ENCODE data around the gene CCM2L.
A peak's percentile ranks its signal among the peaks of the same experiment; 100 is the strongest.

CCM2L gene
- 0 reads per million in 2 donors for total RNA-seq

- no peak for DNase-seq
These were observed at the start of gene CCM2L for GRCh38 chr20:32010101-32010500. TSS of gene CCM2L (plus strand) at chr20:32010438. CDS start at chr20:32010455, 17 bp downstream.

DNA sequence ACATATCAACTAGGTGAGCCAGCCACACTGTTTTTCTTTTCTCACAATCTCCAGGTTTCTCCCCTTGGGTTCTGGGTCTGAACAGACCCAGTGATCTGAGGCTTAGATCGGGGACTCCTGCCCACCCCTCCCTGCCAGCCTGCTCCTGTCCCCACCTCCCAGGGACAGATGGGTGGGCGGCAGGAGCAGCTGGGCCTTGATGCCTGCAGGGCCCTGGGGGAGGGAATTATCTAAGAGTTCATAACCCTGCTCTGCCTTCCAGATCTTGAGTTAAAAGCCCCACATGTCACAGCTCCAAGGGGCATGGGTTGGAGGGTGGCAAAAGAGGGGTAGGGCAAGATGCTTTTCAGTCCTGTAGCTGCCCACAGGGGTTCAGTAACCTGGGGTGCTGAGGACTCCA, 47.5 kb upstream of the CCM2L start:
- DNase-seq: no peak

DNA sequence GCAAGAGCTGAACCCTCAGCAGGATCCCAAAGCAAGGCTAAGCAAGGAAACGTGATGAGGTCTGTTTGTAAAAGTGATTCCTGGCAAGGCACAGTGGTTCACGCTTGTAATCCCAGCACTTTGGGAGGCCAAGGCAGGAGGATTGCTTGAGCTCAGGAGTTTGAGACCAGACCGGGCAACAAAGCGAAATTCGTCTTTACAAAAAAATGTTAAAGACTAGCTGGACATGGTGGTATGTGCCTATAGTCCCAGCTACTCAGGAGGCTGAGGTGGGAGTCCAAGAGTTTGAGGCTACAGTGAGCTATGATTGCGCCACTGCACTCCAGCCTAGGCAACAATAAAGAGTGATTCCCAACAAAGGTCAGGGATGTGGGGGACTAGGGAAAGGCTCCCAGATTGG, 46.3 kb upstream of the CCM2L start:
- DNase-seq: no peak

- DNase-seq: no peak
These were observed 43.1 kb upstream of the CCM2L start for GRCh38 chr20:31966991-31967655.

DNA sequence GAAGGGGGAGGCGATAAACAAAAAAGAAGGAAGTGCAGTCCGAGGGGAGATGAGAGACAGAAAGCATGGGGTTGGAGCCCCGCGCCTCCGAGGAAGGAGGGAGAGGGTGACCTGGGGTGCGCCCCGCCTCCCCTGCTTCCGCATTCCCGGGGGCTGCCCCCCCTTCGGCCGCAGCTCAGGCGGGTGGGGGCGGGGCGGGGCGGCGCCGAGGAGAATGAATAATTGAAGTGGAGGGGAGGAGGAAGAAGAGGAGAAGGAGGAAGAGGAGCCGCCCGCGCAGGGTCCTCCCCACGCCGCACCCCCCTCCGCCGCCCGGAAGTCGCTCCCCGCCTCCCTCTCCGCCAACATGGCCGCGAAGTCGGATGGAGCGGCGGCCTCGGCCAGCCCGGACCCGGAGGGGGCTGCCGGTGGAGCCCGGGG, 42.4 kb upstream of the CCM2L start, which contains the start of gene XKR7:
Gene XKR7 (plus strand): TSS at position 322 of the 420 bp plus-strand sequence. CDS start 25 bp downstream, at position 347.
- peak in 1 of 5 experiments; percentile 8 for DNase-seq

- peak; percentile 65 to 75 (median 72) for DNase-seq
These were observed 41.7 kb upstream of the CCM2L start for GRCh38 chr20:31968291-31969126.

DNA sequence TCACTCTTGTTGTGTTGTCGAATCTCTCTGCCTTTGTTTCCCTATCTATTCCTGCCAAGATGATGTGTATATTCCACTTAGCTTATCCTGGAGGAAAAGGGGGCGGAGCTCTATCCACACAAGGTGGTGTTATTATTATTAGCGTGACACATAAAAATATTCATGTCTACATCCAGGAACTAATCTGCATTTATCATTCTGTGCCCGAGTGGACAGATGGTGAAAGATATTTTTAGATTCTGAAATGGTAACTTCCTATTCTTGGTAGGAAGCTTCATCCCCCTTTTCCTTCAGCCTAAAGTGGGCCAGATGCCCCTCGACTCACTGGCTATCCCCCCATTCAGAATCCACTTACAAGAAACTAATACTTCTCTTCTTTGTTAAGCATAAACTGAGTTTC, 40.2 kb upstream of the CCM2L start:
- DNase-seq: no peak

DNA sequence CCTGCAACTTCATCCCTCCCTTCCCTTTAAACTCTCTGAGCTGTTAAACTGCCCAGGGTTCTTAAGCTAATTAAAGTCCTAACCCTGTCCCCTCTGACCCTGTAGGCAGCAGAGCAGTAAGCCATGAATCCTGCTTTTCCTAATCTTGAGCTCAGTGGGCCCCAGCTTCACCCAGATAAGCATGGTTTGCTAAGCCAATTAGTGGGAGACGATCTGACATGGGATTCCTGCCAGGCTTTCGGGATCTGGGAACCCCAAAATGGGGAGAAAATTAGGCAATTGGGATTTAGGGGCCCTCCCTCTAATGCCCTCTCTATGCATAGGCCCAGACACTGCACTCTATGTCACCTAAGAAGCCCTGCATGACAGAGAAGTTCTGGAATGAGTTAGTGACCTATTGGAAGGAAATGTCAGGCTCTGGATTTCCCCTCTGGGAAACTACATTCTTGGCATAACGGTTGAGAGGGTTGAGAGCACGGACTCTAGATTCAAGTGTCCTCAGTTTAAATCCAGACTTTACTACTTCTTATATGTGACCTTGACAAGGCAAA, 37.7 kb upstream of the CCM2L start:
- no peak for DNase-seq

DNA sequence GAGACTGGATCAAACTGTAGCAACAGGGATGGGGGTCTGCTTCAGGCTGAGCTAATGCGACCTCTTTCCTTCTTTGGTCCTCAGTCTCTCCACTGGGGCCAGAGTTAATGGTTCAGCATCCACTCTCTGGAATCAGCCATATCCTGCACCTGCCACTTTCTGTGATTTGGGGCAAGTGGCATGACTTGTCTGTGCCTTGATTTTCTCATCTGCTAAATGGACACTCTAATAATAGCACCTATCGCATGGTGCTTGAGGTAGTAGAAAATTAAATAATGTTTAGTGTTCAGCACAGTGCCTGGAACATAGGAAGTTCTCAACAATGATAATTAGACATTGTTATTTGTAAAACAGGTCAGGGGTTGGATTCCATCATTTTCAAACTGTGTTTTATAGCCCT, 35.9 kb upstream of the CCM2L start:
- DNase-seq: no peak

- DNase-seq: no peak
These were observed 35.2 kb upstream of the CCM2L start for GRCh38 chr20:31974951-31975487.

- DNase-seq: no peak
These were observed 34.4 kb upstream of the CCM2L start for GRCh38 chr20:31975874-31976273.

DNA sequence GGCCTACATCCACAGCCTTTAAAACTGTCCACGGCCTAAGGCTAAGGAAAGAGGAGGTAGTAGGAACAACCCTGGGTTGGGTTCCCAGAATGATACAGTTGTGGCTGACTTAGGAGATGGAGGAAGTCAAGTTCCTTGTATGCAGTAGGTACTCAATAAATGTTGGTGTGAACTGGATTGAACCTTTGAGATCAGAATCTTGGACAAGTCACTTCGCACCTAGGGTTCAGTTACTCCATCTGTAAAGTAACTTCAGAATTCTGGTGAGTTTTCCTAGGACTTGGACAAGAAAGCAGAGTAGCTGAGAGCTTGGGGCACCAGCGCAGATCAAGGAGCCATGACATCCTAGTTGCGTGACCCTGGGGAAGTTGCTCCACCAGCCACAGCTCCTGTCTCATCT, 33.2 kb upstream of the CCM2L start:
- DNase-seq: no peak

DNA sequence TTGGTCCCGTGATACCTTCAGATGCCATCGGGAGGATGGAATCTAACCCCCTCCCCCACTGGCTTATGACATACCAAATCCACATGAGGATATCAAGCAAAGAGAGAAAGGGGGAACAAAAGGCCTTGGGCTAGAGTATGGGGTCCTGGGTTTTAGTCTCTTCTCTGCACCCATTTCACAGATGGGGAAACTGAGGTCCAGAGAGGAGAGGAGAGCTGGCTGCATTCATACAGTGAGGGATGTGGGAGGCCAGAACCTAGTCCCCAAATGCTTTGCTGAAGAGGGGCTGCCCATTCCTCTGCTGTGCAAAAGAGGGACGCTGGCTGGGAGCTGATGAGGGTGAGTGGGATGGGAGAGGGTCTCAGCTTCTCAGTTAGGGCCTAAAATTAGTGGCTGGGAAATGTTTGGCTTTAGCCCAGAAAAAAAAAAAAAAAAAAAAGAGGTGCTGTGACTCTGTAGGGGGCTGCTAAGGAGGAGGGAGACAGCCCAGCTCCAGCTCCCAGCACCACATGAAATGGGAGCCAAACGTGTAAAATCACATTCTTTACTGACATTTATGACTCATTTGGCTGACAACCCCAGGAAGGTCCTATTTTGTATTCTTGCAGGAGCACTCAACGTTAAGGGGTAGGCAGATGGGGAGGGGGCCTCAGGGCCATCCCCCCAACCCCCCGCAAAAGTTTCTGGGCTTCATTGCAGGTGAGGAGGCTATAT, 30.4 kb upstream of the CCM2L start:
- DNase-seq: no peak

- no peak for DNase-seq
These were observed 28.5 kb upstream of the CCM2L start for GRCh38 chr20:31981784-31982183.

- DNase-seq: no peak
These were observed 25.2 kb upstream of the CCM2L start for GRCh38 chr20:31984981-31985471.

DNA sequence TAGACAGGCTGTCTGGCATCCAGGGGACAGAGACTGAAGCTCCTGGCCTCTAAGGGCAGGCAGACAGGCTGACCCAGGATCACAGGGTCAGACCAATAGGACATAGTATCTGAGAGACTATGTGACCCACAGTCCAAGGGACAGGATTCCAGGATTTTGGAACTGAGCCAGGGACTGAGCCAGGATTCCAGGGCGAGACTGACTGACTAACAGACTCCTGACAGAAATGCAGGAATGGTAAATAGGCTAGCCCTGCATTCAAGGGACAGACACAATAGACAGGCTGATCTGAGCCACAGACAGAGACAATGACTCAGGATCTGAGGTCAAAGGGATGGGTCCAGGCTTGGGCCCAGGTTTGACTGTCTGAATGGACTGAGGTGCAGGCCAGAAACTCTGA, 22.5 kb upstream of the CCM2L start:
- DNase-seq: no peak

DNA sequence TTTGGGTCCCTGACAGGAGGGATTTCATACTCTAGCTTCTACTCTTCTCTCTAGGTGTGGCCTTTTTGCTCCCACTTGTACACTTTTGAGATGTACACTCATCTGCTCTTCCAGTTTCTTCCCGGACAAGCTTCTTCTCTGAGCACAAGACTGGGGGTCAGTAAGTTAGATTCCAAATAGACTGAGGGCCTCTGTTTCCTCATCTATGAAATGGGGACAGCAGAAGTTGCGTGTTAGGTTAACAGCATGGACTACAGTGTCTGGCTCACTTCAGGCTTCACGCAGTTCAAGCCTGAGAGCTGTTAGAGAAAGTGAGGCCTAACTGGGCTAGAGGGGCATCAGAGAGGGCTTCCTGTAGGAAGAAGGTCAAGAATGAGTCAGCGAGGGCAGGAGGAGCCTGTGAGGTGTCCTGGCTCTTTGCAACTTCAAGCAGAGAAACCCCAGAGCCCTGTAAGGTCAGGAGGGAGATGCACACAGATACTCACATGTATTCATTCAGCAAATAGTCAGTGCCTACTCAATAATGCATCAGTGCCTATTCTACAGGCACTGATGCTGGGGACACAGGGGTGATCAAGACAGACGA, 21.7 kb upstream of the CCM2L start:
- no peak for DNase-seq

- DNase-seq: no peak
These were observed 21.1 kb upstream of the CCM2L start for GRCh38 chr20:31989030-31989645.

GRCh38 chr20:31990641-31991338, 19.4 kb upstream of the CCM2L start:
- DNase-seq: no peak

GRCh38 chr20:31991339-31991705, 18.9 kb upstream of the CCM2L start:
- no peak for DNase-seq

GRCh38 chr20:31992086-31992485, 18.2 kb upstream of the CCM2L start:
- no peak for DNase-seq

Data from T-helper 2 cell (primary cell).